Peyer's patch (tissue), 4 donors: ENCODE measurements around the gene CCDC57.

Experiments used
- CTCF ChIP-seq, 6 experiments: fragments of 450-650 bp in 4 of 6; fragments of 200-600 bp in 2 of 6; sonication (generic) in 1 of 6; IDR thresholded peaks; one replicate each; pipeline ENCODE4 v1.5.1; 2017 to 2019; ENCODE audit warnings: antibody characterized with exemption in 6 of 6, mild to moderate bottlenecking in 3 of 6, moderate library complexity in 1 of 6
- POLR2A ChIP-seq, 2 donors: fragments of 450-650 bp; IDR thresholded peaks; one replicate each; pipeline ENCODE4 v1.5.1; 2017; ENCODE audit warnings: antibody characterized with exemption in 2 of 2, mild to moderate bottlenecking in 2 of 2, moderate library complexity in 2 of 2

GRCh38 chr17:82108961-82109475, 103.6 kb downstream of the CCDC57 start:
- TF ChIP-seq POLR2A (IDR thresholded peaks at IDR 0.05) = no peak
- TF ChIP-seq CTCF (IDR thresholded peaks at IDR 0.05) = no peak
